Measurements from ENCODE around the gene TCAF1.
"Not testable (repeated sequence)": the region's sequence is repeated elsewhere in the genome, so short reads cannot be mapped to it uniquely, and the experiment has no call there.

The TCAF1 gene

GRCh38 chr7:143905509-143905908 is 3.5 kb upstream of the TCAF1 start:
- no peak for DNase-seq

- no peak for DNase-seq
Measured at GRCh38 chr7:143902332-143902899, 440 bp upstream of the TCAF1 start.

GRCh38 chr7:143901332-143901667 is 676 bp downstream of the TCAF1 start:
- no peak for DNase-seq

- no peak for DNase-seq
Measured at GRCh38 chr7:143900230-143900766, 1.7 kb downstream of the TCAF1 start.

DNA sequence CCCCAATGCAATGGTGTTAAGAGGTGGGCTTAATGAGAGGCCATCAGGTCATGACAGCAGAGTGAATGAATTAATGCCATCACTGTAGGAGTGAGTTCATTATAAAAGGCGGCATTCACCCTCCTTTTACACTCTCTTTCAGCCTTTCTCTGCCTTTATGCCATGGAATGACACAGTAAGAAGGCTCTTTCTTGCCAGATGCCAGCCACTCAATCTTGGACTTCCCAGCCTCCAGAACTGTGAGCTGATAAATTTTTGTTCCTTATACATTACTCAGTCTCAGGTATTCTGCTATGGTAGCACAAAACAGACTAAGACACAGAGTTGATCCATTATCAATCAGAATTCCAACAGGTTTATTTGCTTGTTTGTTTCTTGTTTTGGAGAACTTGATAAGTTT is 3.2 kb downstream of the TCAF1 start:
- DNase-seq, result no peak

GRCh38 chr7:143896667-143897066 is 5.3 kb downstream of the TCAF1 start:
- no peak for DNase-seq

GRCh38 chr7:143892527-143893300 is 9.3 kb downstream of the TCAF1 start:
- DNase-seq, result no peak

GRCh38 chr7:143891457-143891856 is 10.5 kb downstream of the TCAF1 start:
- no peak for DNase-seq

DNA sequence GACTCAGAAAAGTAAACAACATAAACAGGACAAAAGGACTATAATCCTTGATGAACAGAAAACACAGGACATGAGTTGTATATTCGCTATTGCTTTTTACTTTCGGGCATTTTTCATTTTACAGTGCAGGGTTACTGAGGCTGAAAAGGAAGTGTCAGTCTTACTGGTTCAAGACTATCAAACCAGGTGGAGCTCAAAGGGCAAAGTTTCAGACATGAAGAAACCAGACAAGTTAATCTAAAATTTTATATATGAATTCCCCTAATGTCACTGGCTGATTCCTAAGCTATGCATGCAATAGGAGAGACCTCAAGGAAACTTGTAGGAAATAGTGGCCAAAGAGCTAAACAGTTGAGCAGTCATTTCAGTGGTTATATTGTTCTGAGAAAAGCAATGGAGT is 11.4 kb downstream of the TCAF1 start:
- DNase-seq, result no peak

- DNase-seq, result no peak
Measured at GRCh38 chr7:143889068-143889467, 12.9 kb downstream of the TCAF1 start.

GRCh38 chr7:143886826-143887477 is 15.0 kb downstream of the TCAF1 start:
- DNase-seq, result no peak

DNA sequence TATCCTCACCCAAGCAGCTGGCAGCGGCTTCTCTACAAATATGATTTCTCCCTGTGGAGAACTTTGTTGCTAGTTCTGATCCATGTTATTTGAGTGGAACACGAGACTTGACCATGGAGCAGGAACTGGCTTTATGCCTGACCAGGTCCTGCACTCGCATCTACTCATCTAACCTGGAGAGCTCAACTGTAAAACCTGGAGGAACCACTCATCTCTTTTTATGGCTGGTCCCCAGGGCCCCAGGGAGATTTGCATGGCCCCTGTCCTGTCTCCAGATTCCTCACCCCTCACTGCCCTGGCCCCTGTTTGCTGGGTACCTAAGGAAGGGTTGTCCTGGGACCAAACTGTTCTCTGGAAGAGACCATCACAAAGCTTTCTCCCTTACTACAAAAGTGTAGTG is 16.0 kb downstream of the TCAF1 start:
- DNase-seq, result no peak

DNA sequence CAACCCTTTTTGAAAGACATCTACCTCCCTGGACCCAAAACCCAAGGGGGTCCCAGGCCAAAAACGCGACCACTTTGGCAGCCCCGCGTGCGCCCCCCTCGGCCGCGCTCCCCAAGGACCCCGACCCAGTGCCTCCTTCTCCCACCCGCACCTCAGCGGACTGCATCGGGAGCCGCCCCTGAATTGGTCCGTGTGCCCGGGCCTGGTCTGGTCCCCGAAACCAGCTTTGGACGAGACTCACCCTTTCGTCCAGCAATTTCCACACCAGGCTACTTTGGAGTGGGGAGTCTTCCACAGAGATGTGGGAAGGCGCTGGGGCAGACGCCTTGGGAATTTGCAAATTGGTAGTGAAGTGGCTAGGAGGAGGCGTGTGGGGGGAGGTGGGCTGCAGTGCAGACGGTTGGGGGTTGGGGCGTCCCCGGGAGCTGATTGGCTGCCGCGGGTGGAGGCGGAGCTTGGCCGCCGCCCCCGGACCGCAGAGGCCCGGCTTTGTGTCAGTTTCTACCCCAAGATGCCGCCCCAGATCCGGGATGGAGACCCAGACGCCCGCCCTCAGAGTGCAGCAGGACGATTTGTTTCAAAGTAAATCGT is 16.9 kb downstream of the TCAF1 start:
- DNase-seq, result peak; percentile 30 to 82

- DNase-seq, result no peak
Measured at GRCh38 chr7:143884241-143884968, 17.6 kb downstream of the TCAF1 start.

- DNase-seq, result peak; percentile 45 to 75
Measured at GRCh38 chr7:143882604-143883078, 19.3 kb downstream of the TCAF1 start.

DNA sequence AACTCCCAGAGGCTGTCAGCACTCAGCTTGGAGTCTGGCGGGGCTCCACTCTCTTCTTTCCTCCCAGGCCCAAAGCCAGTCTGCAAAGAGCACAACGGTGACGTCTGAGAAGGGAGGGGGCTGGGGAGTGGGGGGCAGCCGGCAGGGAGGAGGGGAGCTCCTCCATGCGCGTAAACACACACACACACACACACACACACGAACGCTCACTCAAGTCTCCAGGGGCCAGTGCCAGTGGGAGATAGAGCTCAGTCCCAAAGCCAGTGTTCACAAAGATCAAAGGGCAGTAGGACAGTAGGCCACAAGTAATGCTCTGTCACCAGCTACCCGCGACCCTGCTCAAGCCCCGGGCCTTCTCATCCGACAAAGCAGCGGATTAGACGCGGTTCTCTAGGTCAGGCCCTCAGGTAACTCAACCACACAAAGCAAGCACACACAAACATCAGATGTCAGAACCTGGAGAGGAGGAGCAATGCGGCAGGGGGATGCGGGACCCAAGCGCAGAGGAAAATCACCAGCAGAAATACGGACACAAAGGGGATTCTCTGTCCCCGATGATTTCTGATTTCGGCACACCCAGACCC is 19.9 kb downstream of the TCAF1 start:
- DNase-seq, result peak in 1 of 2 experiments; percentile 43

- DNase-seq, result no peak
Measured at GRCh38 chr7:143878884-143879283, 23.1 kb downstream of the TCAF1 start.

DNA sequence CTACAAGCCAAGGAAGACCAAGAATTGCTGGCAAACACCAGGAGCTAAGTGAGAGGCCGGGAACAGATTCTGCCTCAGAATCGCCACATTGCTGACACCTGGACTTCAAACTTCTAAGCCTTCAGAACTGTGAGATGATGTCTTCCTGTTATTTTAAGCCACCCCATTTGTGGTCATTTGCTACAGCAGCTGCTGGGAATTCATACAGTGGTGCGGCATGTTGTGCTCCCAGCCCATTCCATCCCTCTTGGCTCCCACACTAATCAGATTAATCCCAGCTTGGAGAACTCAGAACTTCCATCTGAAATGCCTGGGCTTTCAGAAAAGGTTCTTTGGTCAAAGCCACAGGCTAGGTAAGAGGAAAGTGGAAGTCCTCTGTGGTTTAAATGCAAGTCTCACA is 24.9 kb downstream of the TCAF1 start:
- no peak for DNase-seq

GRCh38 chr7:143876218-143876617 is 25.8 kb downstream of the TCAF1 start:
- no peak for DNase-seq

- DNase-seq, result not testable (repeated sequence)
Measured at GRCh38 chr7:143873242-143873641, 28.7 kb downstream of the TCAF1 start.

DNA sequence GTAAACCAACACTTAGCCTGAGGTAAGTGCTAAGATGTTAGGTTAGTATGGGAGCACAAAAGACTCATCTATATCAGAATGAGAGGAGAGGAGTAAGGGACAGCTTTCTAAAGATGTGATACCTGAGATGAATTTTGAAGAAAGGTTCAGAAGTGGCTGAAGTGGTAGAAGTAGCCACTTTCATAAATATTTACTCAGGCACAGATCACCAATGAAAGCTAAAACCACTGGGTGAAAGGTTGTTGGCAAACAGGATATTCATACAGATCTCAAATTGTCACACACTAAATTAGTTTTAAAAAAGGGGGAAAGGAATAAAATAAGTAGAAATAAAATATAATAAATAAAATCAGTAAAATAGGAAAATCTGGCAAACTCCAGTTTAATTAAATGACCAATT is 30.4 kb downstream of the TCAF1 start:
- DNase-seq, result not testable (repeated sequence)

- not testable (repeated sequence) for DNase-seq
Measured at GRCh38 chr7:143857994-143858393, 44.0 kb downstream of the TCAF1 start.

Measured in NCI-H446 (cell line).